DMS114 treated with DMSO at 0.1 percent for 48 hours (cell line): Measurements from ENCODE around the gene MRPL18.

Experiments
- DNase-seq: peaks from one replicate; lab custom pipeline; 2025; ENCODE audit not compliant: unreplicated experiment; lab: John Stamatoyannopoulos, UW

The MRPL18 gene

DNA sequence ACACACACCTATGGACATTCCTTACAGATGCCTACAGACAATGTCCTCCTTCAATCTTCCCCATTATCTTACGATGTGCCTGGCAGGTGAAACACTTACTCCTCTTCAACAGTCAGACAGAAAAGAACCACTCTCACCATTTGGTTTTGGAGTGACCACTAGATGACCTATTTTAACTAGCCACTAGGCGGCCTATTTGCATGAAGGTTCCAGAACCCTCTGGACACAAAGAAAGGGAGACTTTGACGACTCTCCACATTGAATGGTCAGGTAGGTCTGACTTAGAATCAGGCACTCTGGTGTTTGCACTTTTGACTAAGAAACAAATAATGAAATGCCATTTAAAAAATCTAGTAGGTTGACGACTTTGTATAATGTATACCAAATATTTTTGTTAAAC is 51.8 kb downstream of the MRPL18 start:
- no peak for DNase-seq

- no peak for DNase-seq
These were observed 54.7 kb downstream of the MRPL18 start for GRCh38 chr6:159844737-159845645.
